Endothelial cell of umbilical vein (primary cell): Measurements from ENCODE around the gene CCT6A. TPM values are rescaled to one million over a fixed set of nuclear protein-coding genes. Genes with fewer than 3 reads are reported as not detected.
A peak's percentile ranks its signal among the peaks of the same experiment; 100 is the strongest.

ENCODE experiments used
- BruUV-seq: library from RNA; stranded (reverse); fragments of 400-500 nt; replicated peaks from 2 replicates; lab custom pipeline; 2021; lab: Mats Ljungman, UMichigan
- CTCF ChIA-PET: fragments of 300-600, 350-600 bp; sonication (Branson Sonifier 250); formaldehyde crosslinking; loops from one replicate; lab custom pipeline; 2021; ENCODE audit warnings: antibody characterized with exemption, inconsistent platforms; lab: Charles Lee
- POLR2A ChIA-PET: fragments of 300-600, 350-600 bp; sonication (Branson Sonifier 250); formaldehyde crosslinking; loops from one replicate; lab custom pipeline; 2021; ENCODE audit warnings: antibody characterized with exemption, inconsistent platforms; lab: Charles Lee
- DNase-seq: peaks from one replicate; pipeline ENCODE4 v3.0.0-alpha.2; 2011; ENCODE audit warnings: low read depth, low spot score
- FAIRE-seq: peaks from 2 replicates; lab custom pipeline; 2011; peaks lifted over from hg19 to GRCh38; lab: Jason Lieb, UNC
- H2AFZ ChIP-seq: 2 replicates; pipeline ENCODE4 v1.6.0; 2012; ENCODE audit warnings: low read depth, low read length, control low read depth, inconsistent platforms
- H3K27ac ChIP-seq: 2 replicates; pipeline ENCODE4 v1.5.1; 2011; ENCODE audit warnings: low read depth, mild to moderate bottlenecking, control low read depth, low read length, moderate library complexity; ENCODE audit not compliant: insufficient read depth
- H3K27me3 ChIP-seq, 2 experiments: 2 replicates each; pipeline versions ENCODE4 v1.6.0 to v1.6.1; 2011; ENCODE audit warnings: low read length in 2 of 2, mixed read lengths in 1 of 2; ENCODE audit not compliant: control insufficient read depth in 2 of 2, insufficient read depth in 2 of 2
- H3K36me3 ChIP-seq, 2 experiments: 2 replicates in 1 of 2; 3 replicates in 1 of 2; pipeline ENCODE4 v1.5.1; 2011; ENCODE audit warnings: low read length in 2 of 2, mild to moderate bottlenecking in 1 of 2, moderate library complexity in 1 of 2; ENCODE audit not compliant: control insufficient read depth in 2 of 2, insufficient read depth in 2 of 2; ENCODE audit errors: extremely low read depth in 1 of 2
- H3K4me1 ChIP-seq: 3 replicates; pipeline ENCODE4 v1.5.1; 2011; ENCODE audit warnings: mild to moderate bottlenecking, low read length; ENCODE audit not compliant: control insufficient read depth, insufficient read depth; ENCODE audit errors: extremely low read depth
- H3K4me2 ChIP-seq: 2 replicates; pipeline ENCODE4 v1.6.1; 2011; ENCODE audit warnings: low read length, control low read depth, mixed read lengths; ENCODE audit not compliant: insufficient read depth
- H3K4me3 ChIP-seq, 3 experiments: fragments of 200-600 bp in 1 of 3; sonication (generic), shearing (Covaris generic) in 1 of 3; replicated peaks in 1 of 3; 2 replicates each; pipeline ENCODE4 v1.5.1; 2011 to 2016; ENCODE audit warnings: control low read depth in 3 of 3, low read length in 3 of 3, mild to moderate bottlenecking in 2 of 3, inconsistent platforms in 1 of 3, low read depth in 1 of 3, moderate library complexity in 1 of 3; ENCODE audit not compliant: insufficient read depth in 1 of 3
- H3K79me2 ChIP-seq: 2 replicates; pipeline ENCODE4 v1.6.0; 2012; ENCODE audit warnings: low read length, inconsistent platforms; ENCODE audit not compliant: control insufficient read depth, insufficient read depth
- H3K9ac ChIP-seq: replicated peaks from 2 replicates; pipeline ENCODE3; 2011; ENCODE audit warnings: low read length, control low read depth; ENCODE audit not compliant: insufficient read depth; ENCODE audit errors: extremely low read depth
- H3K9me1 ChIP-seq: replicated peaks from 3 replicates; pipeline ENCODE4 v1.6.0; 2011; ENCODE audit warnings: mild to moderate bottlenecking, low read length; ENCODE audit not compliant: control insufficient read depth, insufficient read depth; ENCODE audit errors: extremely low read depth
- H3K9me3 ChIP-seq: replicated peaks from 2 replicates; pipeline ENCODE4 v1.5.1; 2012; ENCODE audit warnings: low read length, inconsistent platforms; ENCODE audit not compliant: control insufficient read depth, insufficient read depth
- H4K20me1 ChIP-seq: replicated peaks from 2 replicates; pipeline ENCODE3; 2011; ENCODE audit warnings: mild to moderate bottlenecking, low read length; ENCODE audit not compliant: control insufficient read depth, insufficient read depth; ENCODE audit errors: extremely low read depth
- CTCF ChIP-seq, 2 donors: IDR thresholded peaks; 1 replicate in 1 of 2; 2 replicates in 1 of 2; pipeline ENCODE4 v1.5.1; 2011; ENCODE audit warnings: low read length in 2 of 2, mild to moderate bottlenecking in 2 of 2, moderate library complexity in 2 of 2, control low read depth in 1 of 2, inconsistent platforms in 1 of 2, low read depth in 1 of 2; ENCODE audit not compliant: insufficient read depth in 1 of 2; ENCODE audit errors: extremely low read depth in 1 of 2
- EZH2 ChIP-seq: IDR thresholded peaks from 2 replicates; pipeline ENCODE4 v1.6.1; 2012; ENCODE audit warnings: borderline replicate concordance, low read depth, mild to moderate bottlenecking, moderate library complexity, low read length, inconsistent platforms; ENCODE audit not compliant: severe bottlenecking
- FOS ChIP-seq: IDR thresholded peaks from 2 replicates; pipeline ENCODE4 v1.6.1; 2011; ENCODE audit warnings: mild to moderate bottlenecking, low read length, moderate library complexity, borderline replicate concordance; ENCODE audit not compliant: insufficient read depth
- GATA2 ChIP-seq: IDR thresholded peaks from 2 replicates; pipeline ENCODE4 v1.7.0; 2011; ENCODE audit warnings: low read depth, mild to moderate bottlenecking, moderate library complexity, mixed read lengths, low read length; ENCODE audit not compliant: insufficient read length, insufficient read depth
- JUN ChIP-seq: IDR thresholded peaks from 2 replicates; pipeline ENCODE4 v1.6.1; 2011; ENCODE audit warnings: borderline replicate concordance, low read depth; ENCODE audit not compliant: insufficient read length, insufficient read depth
- MYC ChIP-seq: IDR thresholded peaks from one replicate; pipeline ENCODE4 v1.6.1; 2011; ENCODE audit warnings: mild to moderate bottlenecking, low read depth, low read length
- POLR2A ChIP-seq: IDR thresholded peaks from 2 replicates; pipeline ENCODE4 v1.6.1; 2012; ENCODE audit warnings: low read depth, mild to moderate bottlenecking, control low read depth, low read length
- POLR2AphosphoS5 ChIP-seq: IDR thresholded peaks from 2 replicates; pipeline ENCODE4 v1.6.1; 2012; ENCODE audit warnings: low read depth, mild to moderate bottlenecking, control low read depth, low read length, moderate library complexity; ENCODE audit not compliant: insufficient read depth
- dilution Hi-C: fragments of 300-500 bp; cut with MboI; formaldehyde crosslinking; loops from one replicate; pipeline ENCODE4 v1.15.0; 2019; ENCODE audit warnings: low sequenced_read_pairs; ENCODE audit not compliant: extremely low pct_ligation_motif_present
- intact Hi-C: fragments of 100-400 bp; cut with micrococcal nuclease; formaldehyde crosslinking; loops from one replicate; pipeline ENCODE4 v1.10.0; 2022
- polyA plus RNA-seq, 4 experiments: library from polyadenylated mRNA; depleted of rRNA in 3 of 4; stranded (reverse) in 3 of 4; unstranded in 1 of 4; fragments of >200 nt; gene quantifications; 2 replicates each; pipeline versions ENCODE4 v1.2.1 to v1.2.3, GENCODE V29; 2011 to 2012; ENCODE audit warnings: missing spikeins in 1 of 4
- total RNA-seq: library from RNA; stranded (reverse); gene quantifications from 2 replicates; pipeline ENCODE4 v1.2.3, GENCODE V29; 2021
- TF ChIP-seq, protein P1 (sequence below): IDR thresholded peaks from 2 replicates; pipeline ENCODE4 v1.6.1; 2011; ENCODE audit not compliant: insufficient read depth, insufficient read length

The CCT6A gene
- total and polyA plus RNA-seq, 2 donors (not counting 3 experiments of a cell fraction or from before 2014, with no cell fraction given) = 152 to 221 TPM

DNA sequence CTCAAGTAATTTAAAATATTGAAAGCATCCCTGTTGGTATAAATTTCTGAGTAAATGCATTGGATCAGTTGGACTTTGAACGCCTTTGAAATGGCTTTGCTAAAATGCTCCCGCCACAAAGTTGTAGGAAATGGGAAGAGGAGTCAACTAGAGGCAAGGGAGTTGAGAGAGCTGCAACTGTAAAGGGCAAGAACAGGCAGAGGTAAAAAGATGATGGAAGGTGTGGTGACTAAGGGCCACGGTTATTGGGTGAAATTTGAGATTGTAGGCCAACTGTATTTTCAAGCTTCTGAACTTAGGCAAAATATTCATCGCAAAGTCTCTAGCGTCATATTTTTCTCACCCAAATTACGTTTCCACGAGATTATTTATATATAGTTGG lies 11.9 kb downstream of the CCT6A start:
- no peak for FAIRE-seq
- dilution Hi-C loops (no loop called here), intact Hi-C loops (no loop called here)
- TSS peak; percentile 34 for BruUV-seq
- Histone ChIP-seq H3K9me1 (no peaks in the 10 kb centered on the region), H3K4me3 (no peak overlapping the region), H2AFZ (no peak overlapping the region), H3K27ac (peak overlapping the region; percentile 21), H3K79me2 (peaks cover 16% of the 10 kb centered on the region), H3K9ac (no peak overlapping the region), H3K4me1 (peaks cover 37% of the 10 kb centered on the region), H4K20me1 (peaks cover 4% of the 10 kb centered on the region), H3K27me3 (no peaks in the 10 kb centered on the region), H3K4me2 (peak overlapping the region; percentile 54), H3K9me3 (no peaks in the 10 kb centered on the region), H3K36me3 (peaks cover 3 to 22% of the 10 kb centered on the region in 2 experiments)
- POLR2A ChIA-PET = no interaction called here
- no peak for TF ChIP-seq FOS
- TF ChIP-seq POLR2AphosphoS5 = no peak
- TF ChIP-seq CTCF (IDR thresholded peaks at IDR 0.05; ENCODE audit: extremely low read depth in 1 of 2, insufficient read depth in 1 of 2, low read depth in 1 of 2, low read length in 2 of 2) = no peak
- no peak for TF ChIP-seq JUN
- TF ChIP-seq GATA2 = no peak
- TF ChIP-seq, protein P1, sequence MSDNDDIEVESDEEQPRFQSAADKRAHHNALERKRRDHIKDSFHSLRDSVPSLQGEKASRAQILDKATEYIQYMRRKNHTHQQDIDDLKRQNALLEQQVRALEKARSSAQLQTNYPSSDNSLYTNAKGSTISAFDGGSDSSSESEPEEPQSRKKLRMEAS = no peak
- no peak for TF ChIP-seq MYC
- no peak for TF ChIP-seq EZH2
- TF ChIP-seq POLR2A = no peak
- DNase-seq = no peak
- CTCF ChIA-PET = interaction anchor here (1.6 to 2.1 kb wide), 4 partner anchors 10 to 59 kb away, joined by 3 to 26 read pairs (median 8); no protein-coding TSS in a partner anchor
